OCI-LY3 (cell line): ENCODE measurements around the gene HOXA4.

Experiments used
- CTCF ChIP-seq: fragments of 200-600, 300-600 bp; sonication (generic); IDR thresholded peaks from 2 replicates; pipeline ENCODE4 v1.5.1; 2014; ENCODE audit warnings: antibody characterized with exemption, low read length, low read depth
- EZH2phosphoT487 ChIP-seq: fragments of 200-600 bp; shearing (Covaris generic); IDR thresholded peaks from 2 replicates; pipeline ENCODE4 v1.6.1; 2018; ENCODE audit warnings: antibody characterized with exemption, mixed run types, low read depth

- no peak for TF ChIP-seq CTCF
- TF ChIP-seq EZH2phosphoT487 = no peak
Observed at GRCh38 chr7:27168265-27168947, 37.8 kb upstream of the HOXA4 start.
